HG03521 (cell line): ENCODE data around the gene RASAL2.
"Not testable (repeated sequence)": the region's sequence is repeated elsewhere in the genome, so short reads cannot be mapped to it uniquely, and the experiment has no call there.

Experiments
- ATAC-seq: cut with Tn5 transposase; IDR thresholded peaks from one replicate; pipeline ENCODE4 v1.9.1; 2021; ENCODE audit warnings: mild to moderate bottlenecking, moderate library complexity; ENCODE audit not compliant: unreplicated experiment

The RASAL2 gene

DNA sequence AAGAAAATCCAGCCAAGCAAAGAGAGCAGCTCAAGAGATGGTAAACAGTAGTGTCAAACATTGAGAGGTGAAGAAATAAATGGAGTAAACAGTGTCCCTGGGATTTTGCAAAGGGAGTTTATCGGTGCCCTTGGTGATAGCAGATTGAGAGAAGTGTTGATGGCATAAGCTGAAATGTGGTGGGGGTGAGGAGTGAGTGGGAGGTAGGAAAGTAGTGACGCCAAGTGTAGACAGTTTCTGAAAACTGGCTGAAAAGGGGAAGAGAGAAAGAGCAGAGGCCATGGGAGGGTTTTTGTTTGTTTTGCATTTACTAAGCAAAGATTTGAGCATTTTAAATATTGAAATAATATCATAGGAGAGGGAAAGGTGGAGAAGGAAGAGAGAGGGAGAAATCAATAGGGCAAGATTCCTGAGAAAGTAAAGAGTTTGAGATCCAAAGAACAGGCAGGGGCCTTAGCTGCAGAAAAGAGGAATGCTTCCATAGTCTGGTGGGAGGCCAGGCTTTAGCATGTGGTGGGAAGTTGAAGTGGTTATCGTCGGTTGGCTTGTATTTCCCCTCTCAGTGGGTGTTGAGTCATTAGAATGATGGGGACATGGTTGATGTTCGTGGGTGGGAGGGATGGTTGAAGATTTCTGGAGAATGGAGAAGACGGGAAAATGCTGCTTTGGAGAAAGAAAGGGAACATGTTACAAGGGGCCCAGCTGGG lies 26.8 kb upstream of the RASAL2 start:
- ATAC-seq: peak; percentile 98

- ATAC-seq: no peak
These were observed 22.1 kb upstream of the RASAL2 start for GRCh38 chr1:178071811-178072210.

DNA sequence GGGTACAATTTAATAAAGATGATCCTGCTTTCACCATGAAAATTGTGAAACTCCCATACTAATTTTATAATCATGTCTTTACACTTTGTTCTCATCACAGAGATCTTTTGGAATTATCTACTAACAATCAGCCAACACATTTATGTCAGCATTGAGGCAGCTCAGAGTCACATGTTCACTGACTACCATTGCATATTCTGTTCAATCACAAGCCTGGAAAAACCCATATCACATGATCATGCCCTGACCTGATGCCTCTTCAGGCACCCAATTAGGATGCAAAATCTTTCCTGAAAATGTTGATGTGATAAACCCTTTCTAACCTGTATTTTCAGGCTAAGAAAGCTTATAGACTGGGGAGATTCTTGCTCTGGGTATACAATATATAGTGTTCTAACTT lies 21.6 kb upstream of the RASAL2 start:
- no peak for ATAC-seq

DNA sequence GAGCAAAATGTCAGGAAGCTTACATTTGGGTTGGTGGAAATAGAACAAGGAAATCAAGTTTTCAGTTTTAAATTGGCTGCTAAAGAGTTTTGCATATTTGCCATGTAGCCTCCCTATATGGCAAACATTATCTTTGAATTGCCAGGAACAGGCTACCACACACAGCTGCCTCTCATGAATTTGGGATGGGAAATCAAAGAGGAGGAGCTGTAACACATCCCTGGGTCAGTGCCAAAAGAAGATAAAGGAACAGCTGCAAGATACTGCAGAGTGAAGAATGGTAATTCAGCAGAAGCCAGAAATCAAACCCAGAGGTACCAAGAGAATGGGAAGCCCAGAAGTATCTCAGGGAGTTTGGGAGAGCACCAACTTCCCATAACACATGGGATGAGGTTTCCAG lies 18.6 kb upstream of the RASAL2 start:
- no peak for ATAC-seq

DNA sequence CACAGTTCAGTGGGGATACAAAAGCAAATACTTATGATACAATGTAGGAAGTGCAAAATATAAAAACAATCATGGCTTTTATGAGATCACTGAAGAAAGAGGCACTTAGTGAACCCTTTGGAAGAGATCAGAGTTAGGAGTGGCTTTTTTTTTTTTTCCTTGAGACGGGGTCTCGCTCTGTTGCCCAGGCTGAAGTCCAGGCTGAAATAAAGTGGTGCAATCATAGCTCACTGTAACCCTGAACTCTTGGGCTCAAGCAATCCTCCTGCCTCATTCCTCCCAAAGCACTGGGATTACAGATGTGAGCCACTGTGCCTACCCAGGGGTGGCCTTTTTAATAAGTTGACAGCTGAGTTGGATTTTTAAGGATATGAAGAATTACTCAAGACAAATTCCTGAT lies 17.3 kb upstream of the RASAL2 start:
- no peak for ATAC-seq

- ATAC-seq: no peak
These were observed 16.0 kb upstream of the RASAL2 start for GRCh38 chr1:178077917-178078316.

DNA sequence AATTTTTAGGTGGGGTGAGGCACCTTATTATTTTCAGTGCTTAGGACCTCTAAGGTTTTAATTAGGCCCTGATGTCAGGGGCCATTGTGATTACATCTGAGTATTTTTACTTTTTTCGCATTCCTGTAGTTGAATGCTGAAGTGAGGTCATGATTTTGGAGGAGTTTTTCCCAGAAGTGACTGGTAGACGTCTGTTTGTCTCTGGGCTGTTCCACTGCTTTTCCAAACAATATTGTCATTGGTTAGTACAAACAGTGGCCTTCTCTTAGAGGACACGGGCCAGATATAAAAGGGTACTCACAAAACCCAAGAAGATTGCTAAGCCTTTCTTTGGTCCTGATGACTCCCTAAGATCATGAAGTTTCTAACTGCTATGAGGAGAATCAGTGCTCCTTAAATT lies 7.6 kb upstream of the RASAL2 start:
- ATAC-seq: no peak

- no peak for ATAC-seq
These were observed 7.1 kb upstream of the RASAL2 start for GRCh38 chr1:178086766-178087165.

DNA sequence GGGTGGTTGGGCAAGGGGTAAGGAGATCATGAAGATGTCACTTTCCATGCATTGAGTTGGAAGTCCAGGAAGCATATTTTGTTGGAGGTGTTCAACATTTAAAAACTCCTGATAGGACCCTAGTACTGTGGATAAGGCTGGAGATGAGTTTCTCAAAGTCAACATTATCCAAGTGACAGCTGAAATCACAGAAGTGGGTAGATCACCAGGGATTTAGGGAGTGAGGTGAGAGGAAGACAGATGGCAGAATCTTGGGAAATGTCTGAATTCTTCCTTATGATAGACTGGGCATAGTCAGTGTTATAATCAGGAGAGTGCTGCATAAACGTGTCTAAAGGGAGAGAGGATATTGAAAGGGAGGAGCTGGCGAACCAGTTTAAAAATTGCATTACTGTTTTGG lies 5.3 kb upstream of the RASAL2 start:
- no peak for ATAC-seq

DNA sequence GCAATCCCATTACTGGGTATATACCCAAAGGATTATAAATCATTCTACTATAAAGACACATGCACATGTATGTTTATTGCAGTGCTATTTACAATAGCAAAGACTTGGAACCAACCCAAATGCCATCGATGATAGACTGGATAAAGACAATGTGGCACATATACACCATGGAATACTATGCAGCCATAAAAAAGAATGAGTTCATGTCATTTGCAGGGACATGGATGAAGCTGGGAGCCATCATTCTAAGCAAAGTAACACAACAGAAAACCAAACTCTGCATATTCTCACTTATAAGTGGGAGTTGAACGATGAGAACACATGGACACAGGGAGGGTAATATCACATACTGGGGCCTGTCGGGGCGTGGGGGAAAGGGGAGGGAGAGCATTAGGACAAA lies 2.5 kb upstream of the RASAL2 start:
- ATAC-seq: not testable (repeated sequence)

- no peak for ATAC-seq
These were observed 1.7 kb upstream of the RASAL2 start for GRCh38 chr1:178091986-178092745.

DNA sequence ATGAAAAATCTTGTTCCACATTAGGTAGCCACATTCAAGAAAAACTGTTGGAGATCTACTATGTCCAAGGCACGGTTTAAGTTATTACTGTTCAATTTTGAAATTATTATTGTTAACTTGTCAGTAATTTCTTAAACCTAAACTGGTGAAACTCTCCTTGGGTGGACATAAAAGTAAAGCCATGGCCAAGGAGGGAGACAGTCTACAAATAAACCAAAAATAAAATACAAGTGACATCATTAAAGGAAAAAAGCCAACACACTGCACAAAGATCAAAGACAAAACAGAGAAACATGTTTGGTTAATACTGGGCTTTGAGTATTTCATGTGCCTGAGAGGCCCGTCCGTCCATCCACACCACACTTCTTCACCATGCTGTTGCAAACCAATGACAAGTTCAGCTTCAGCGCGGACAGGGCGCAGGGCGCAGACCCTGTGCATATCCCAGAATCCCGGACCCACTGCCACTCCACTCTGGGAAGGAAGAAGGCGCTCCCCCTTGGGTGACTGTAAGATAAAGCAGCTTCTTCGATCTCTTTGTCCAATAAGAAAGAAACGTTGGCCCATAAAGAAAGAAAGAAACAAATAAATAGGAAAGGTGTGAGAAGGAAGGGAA lies 918 bp upstream of the RASAL2 start:
- ATAC-seq: no peak

DNA sequence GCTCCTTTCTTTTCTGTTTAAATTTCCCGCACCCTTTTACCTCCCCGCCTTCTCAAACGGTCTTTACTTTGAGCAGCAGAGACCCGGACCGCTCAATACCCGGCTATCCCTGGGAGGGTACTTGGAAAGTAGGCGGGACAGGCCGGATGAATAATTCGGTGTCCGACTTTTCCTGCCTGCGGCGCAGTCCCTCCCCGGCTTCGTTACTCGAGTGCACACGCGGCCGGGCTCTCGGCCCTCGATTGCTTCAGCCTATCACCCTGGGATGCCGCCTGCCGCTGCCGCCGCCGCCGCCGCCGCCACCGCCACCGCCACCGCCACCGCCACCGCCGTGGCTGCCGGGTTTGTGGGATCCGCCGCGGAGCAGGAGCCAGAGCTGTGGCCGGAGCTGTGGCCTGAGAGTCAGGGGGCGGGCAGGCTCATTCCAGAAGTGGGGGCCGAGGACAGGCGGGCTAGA lies 382 bp upstream of the RASAL2 start:
- ATAC-seq: peak; percentile 80

DNA sequence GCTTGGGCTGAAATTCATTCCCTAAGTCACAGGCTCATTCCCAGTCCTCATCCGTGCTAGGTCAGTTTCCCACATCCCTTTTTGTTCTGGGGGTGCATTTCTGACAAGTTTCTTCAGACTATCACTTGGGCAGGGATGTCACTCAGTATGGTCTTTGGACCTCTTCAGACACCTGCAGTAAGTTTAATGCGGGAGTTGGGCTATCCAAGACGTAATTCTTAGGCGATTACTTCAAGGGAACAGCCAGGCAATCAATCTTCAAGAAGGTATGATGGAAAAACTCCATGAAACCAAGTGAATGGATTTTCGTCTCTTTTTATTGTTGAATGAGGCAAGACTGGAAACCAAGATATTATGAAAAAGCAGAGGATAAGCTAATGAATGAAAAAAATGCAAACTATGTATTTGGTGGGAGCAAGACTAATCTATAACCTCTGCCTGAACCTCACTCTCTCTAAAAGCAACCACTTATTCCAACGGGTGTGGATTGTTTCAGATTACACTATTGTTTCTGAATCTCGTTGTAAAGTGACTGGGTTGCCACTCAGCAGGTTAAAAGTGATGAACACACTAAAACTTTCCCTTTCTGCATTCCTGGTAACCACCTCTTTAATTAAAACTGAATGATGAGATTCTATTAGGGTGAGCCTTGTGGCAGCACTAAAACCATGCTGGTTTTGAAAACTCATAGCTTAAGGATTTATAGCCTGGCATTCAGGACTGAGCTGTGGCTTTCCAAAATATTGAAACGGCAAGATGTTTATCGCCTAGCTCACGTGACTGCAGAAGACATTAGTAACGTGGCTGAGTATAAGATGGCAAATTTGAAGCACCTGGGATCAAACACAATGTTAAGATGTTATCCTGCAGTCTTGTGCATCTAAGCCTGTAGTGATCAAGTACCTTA lies 1.1 kb downstream of the RASAL2 start:
- no peak for ATAC-seq

DNA sequence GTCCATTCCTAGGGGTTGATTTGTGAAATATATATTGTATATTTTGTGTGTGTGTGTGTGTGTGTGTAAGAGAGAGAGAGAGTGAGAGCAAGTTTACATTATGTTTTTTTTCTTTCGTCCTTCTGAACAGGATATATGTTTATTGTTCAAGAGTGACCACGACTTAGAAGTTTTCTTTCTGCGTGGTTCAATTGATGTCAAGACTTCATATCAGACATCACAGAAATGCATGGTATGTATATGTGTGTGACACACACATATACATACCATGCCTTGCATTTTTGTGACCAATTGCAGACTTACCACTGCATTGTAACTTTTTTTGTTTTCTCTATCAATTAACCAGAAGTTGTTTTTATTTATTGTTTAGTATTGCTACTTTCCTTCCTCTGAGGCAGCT lies 2.5 kb downstream of the RASAL2 start:
- no peak for ATAC-seq

DNA sequence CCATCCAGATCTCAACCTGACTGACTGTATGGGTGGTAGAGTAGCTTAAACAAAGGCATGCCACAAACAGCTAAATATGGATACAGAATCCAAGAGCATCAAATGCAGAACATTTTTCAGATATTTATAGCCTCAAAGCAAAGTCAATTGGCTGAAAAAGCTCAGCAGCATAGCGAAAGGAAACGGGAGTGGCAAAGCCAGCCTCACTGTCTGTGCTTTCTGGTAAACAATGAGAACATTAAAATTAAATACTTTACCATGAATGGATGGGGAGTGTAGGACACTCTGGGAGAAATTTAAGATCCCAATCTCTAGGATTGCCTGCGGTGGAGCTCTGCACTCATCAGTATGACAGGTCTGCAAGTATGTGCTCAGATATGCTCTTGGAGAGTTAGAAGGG lies 4.4 kb downstream of the RASAL2 start:
- no peak for ATAC-seq

- ATAC-seq: no peak
These were observed 7.3 kb downstream of the RASAL2 start for GRCh38 chr1:178101266-178101630.

DNA sequence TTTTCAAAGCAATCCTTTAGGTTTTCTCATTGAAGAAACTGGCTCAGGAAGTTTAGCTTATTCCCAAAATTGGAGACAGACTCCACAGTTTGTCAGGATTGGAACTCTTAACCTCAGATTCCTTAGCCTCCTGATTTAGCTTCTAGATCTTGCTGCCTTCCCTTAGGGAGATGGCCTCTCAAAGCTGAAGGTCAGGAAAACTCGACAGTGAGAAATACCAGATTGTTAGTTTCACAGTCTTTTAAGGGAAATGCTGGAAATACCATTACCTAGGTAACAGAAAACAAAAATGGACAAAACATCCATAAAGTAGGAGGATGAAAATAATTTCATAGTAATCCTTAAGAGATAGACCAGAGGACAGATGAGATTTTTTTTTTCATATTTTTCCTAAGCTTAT lies 7.8 kb downstream of the RASAL2 start:
- ATAC-seq: no peak

- no peak for ATAC-seq
These were observed 8.3 kb downstream of the RASAL2 start for GRCh38 chr1:178102218-178102617.

DNA sequence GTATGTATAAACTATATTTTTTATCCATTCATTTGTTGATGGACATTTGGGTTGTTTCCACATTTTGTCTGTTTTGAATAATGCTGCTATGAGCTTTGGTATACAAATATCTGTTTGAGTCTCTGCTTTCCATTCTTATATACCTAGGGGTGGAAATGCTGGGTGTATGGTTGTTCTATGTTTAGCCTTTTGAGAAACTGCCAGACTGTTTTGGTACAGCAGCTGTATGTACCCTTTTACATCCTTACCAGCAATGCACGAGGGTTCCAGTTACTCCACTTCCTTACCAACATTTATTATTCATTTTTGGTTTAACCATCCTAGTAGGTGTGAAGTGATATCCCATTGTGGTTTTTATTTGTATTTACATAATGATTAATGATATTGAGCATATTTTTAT lies 13.9 kb downstream of the RASAL2 start:
- ATAC-seq: no peak
